Measurements from ENCODE around the gene PAM.

PAM gene

DNA sequence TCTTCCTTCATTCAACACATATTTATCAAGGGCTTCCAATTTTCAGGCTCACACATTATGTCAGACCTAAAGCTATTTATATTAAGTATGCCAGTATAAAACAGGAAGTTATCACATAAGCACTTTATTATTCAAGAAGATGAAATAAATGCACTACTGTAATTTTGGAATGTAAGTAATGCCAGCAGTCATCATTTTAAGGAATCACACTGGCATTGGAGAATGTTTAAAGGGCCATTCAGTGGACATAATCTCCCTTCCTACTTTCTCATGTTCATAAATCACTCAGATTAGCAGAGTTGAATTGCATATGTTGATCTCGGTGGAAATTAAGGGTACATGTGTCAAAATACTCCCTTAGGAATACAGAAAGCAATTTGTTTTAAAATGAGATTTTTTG, 200.4 kb downstream of the PAM start:
- Histone ChIP-seq H3K27me3 (ENCODE audit: control insufficient read depth in 1 of 2, insufficient read depth in 1 of 2, low read length in 2 of 2) (no peaks in the 10 kb centered on the region), H4K91ac (ENCODE audit: low read length) (no peak overlapping the region), H3K79me1 (replicated peaks; ENCODE audit: low read length, poor library complexity, severe bottlenecking) (no peaks in the 10 kb centered on the region), H3K9me3 (ENCODE audit: control insufficient read depth, low read length) (no peaks in the 10 kb centered on the region), H2BK12ac (ENCODE audit: low read length in 2 of 2) (no peak overlapping the region), H2BK5ac (ENCODE audit: low read depth, low read length, poor library complexity, severe bottlenecking) (no peak overlapping the region), H3K4me1 (ENCODE audit: control insufficient read depth, insufficient read depth, low read depth, low read length) (no peaks in the 10 kb centered on the region), H2BK120ac (ENCODE audit: low read depth, low read length) (no peak overlapping the region), H3K18ac (ENCODE audit: low read depth in 1 of 2, low read length in 2 of 2) (no peak overlapping the region), H3K27ac (ENCODE audit: low read length, poor library complexity, severe bottlenecking) (no peak overlapping the region), H3K4me2 (ENCODE audit: low read length, poor library complexity, severe bottlenecking) (no peak overlapping the region), H3K4me3 (ENCODE audit: insufficient read depth in 1 of 2, low read depth in 1 of 2, low read length in 2 of 2) (no peak overlapping the region), H3K23ac (ENCODE audit: low read length in 2 of 2) (no peak overlapping the region), H4K8ac (ENCODE audit: low read length) (no peak overlapping the region), H3K4ac (ENCODE audit: low read depth in 1 of 2, low read length in 2 of 2) (no peak overlapping the region), H2BK15ac (ENCODE audit: low read depth, poor library complexity, severe bottlenecking) (no peak overlapping the region), H3K36me3 (ENCODE audit: control insufficient read depth in 1 of 2, insufficient read depth in 2 of 2, low read depth in 1 of 2, low read length in 2 of 2) (peaks cover 0 to 58% of the 10 kb centered on the region in 2 experiments), H2AK5ac (ENCODE audit: low read length, severe bottlenecking) (no peak overlapping the region), H3K14ac (ENCODE audit: low read length in 2 of 2) (no peak overlapping the region), H2AFZ (ENCODE audit: low read depth, low read length) (no peak overlapping the region), H3K9ac (ENCODE audit: low read length) (no peak overlapping the region)
- no peak for DNase-seq
- 25% methylated on average over 1 of the region's 1 CpG for WGBS

DNA sequence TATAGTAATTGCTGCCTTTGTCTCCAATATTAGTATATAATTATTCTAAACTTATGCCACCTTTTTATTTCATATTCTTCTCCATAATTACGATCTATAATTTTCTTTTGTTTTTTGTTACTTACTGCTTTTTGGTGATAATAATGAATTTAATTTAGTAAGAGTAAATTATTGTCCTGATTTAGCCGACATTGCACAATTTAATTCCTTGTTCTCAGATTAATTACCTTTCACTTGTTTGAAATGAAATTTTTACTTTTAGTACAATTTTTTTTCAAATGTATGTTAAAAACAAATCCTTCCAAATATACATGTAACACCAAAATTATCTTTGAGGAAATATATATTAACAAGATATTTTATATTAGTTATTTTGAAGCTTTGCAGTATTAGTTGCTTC, 201.5 kb downstream of the PAM start:
- Histone ChIP-seq H3K79me1 (replicated peaks; ENCODE audit: low read length, poor library complexity, severe bottlenecking) (no peaks in the 10 kb centered on the region), H2BK5ac (ENCODE audit: low read depth, low read length, poor library complexity, severe bottlenecking) (no peak overlapping the region), H2BK15ac (ENCODE audit: low read depth, poor library complexity, severe bottlenecking) (no peak overlapping the region), H3K14ac (ENCODE audit: low read length in 2 of 2) (no peak overlapping the region), H3K4ac (ENCODE audit: low read depth in 1 of 2, low read length in 2 of 2) (no peak overlapping the region), H3K4me1 (ENCODE audit: control insufficient read depth, insufficient read depth, low read depth, low read length) (no peaks in the 10 kb centered on the region), H3K27me3 (ENCODE audit: control insufficient read depth in 1 of 2, insufficient read depth in 1 of 2, low read length in 2 of 2) (no peaks in the 10 kb centered on the region), H2AK5ac (ENCODE audit: low read length, severe bottlenecking) (no peak overlapping the region), H3K9ac (ENCODE audit: low read length) (no peak overlapping the region), H2BK12ac (ENCODE audit: low read length in 2 of 2) (no peak overlapping the region), H2AFZ (ENCODE audit: low read depth, low read length) (no peak overlapping the region), H2BK120ac (ENCODE audit: low read depth, low read length) (no peak overlapping the region), H3K36me3 (ENCODE audit: control insufficient read depth in 1 of 2, insufficient read depth in 2 of 2, low read depth in 1 of 2, low read length in 2 of 2) (peaks cover 0 to 58% of the 10 kb centered on the region in 2 experiments), H3K9me3 (ENCODE audit: control insufficient read depth, low read length) (no peaks in the 10 kb centered on the region), H3K27ac (ENCODE audit: low read length, poor library complexity, severe bottlenecking) (no peak overlapping the region), H3K18ac (ENCODE audit: low read depth in 1 of 2, low read length in 2 of 2) (no peak overlapping the region), H4K91ac (ENCODE audit: low read length) (no peak overlapping the region), H3K4me3 (ENCODE audit: insufficient read depth in 1 of 2, low read depth in 1 of 2, low read length in 2 of 2) (no peak overlapping the region), H3K23ac (ENCODE audit: low read length in 2 of 2) (no peak overlapping the region), H4K8ac (ENCODE audit: low read length) (no peak overlapping the region), H3K4me2 (ENCODE audit: low read length, poor library complexity, severe bottlenecking) (no peak overlapping the region)
- no CpG with 5 or more reads among the region's 2 CpGs for WGBS
- DNase-seq, result no peak

- Histone ChIP-seq H3K4ac (ENCODE audit: low read depth in 1 of 2, low read length in 2 of 2) (no peak overlapping the region), H3K36me3 (ENCODE audit: control insufficient read depth in 1 of 2, insufficient read depth in 2 of 2, low read depth in 1 of 2, low read length in 2 of 2) (peaks cover 0 to 58% of the 10 kb centered on the region in 2 experiments), H2BK15ac (ENCODE audit: low read depth, poor library complexity, severe bottlenecking) (no peak overlapping the region), H3K18ac (ENCODE audit: low read depth in 1 of 2, low read length in 2 of 2) (no peak overlapping the region), H2BK5ac (ENCODE audit: low read depth, low read length, poor library complexity, severe bottlenecking) (no peak overlapping the region), H3K9me3 (ENCODE audit: control insufficient read depth, low read length) (no peaks in the 10 kb centered on the region), H4K91ac (ENCODE audit: low read length) (no peak overlapping the region), H2BK120ac (ENCODE audit: low read depth, low read length) (no peak overlapping the region), H3K4me2 (ENCODE audit: low read length, poor library complexity, severe bottlenecking) (no peak overlapping the region), H2AFZ (ENCODE audit: low read depth, low read length) (no peak overlapping the region), H3K27ac (ENCODE audit: low read length, poor library complexity, severe bottlenecking) (no peak overlapping the region), H3K4me3 (ENCODE audit: insufficient read depth in 1 of 2, low read depth in 1 of 2, low read length in 2 of 2) (no peak overlapping the region), H2AK5ac (ENCODE audit: low read length, severe bottlenecking) (no peak overlapping the region), H3K4me1 (ENCODE audit: control insufficient read depth, insufficient read depth, low read depth, low read length) (no peaks in the 10 kb centered on the region), H3K14ac (ENCODE audit: low read length in 2 of 2) (no peak overlapping the region), H4K8ac (ENCODE audit: low read length) (no peak overlapping the region), H3K23ac (ENCODE audit: low read length in 2 of 2) (no peak overlapping the region), H3K27me3 (ENCODE audit: control insufficient read depth in 1 of 2, insufficient read depth in 1 of 2, low read length in 2 of 2) (no peaks in the 10 kb centered on the region), H2BK12ac (ENCODE audit: low read length in 2 of 2) (no peak overlapping the region), H3K9ac (ENCODE audit: low read length) (no peak overlapping the region), H3K79me1 (replicated peaks; ENCODE audit: low read length, poor library complexity, severe bottlenecking) (no peaks in the 10 kb centered on the region)
- DNase-seq, result no peak
- 96% methylated on average over 2 of the region's 3 CpGs for WGBS
Observed at GRCh38 chr5:102957141-102957540, 202.0 kb downstream of the PAM start.

- Histone ChIP-seq H3K9me3 (ENCODE audit: control insufficient read depth, low read length) (no peaks in the 10 kb centered on the region), H4K8ac (ENCODE audit: low read length) (no peak overlapping the region), H3K36me3 (ENCODE audit: control insufficient read depth in 1 of 2, insufficient read depth in 2 of 2, low read depth in 1 of 2, low read length in 2 of 2) (peaks cover 0 to 58% of the 10 kb centered on the region in 2 experiments), H2AFZ (ENCODE audit: low read depth, low read length) (no peak overlapping the region), H3K4me2 (ENCODE audit: low read length, poor library complexity, severe bottlenecking) (peak overlapping the region; percentile 39), H2BK12ac (ENCODE audit: low read length in 2 of 2) (no peak overlapping the region), H3K18ac (ENCODE audit: low read depth in 1 of 2, low read length in 2 of 2) (no peak overlapping the region), H3K23ac (ENCODE audit: low read length in 2 of 2) (no peak overlapping the region), H3K14ac (ENCODE audit: low read length in 2 of 2) (no peak overlapping the region), H3K4me3 (ENCODE audit: insufficient read depth in 1 of 2, low read depth in 1 of 2, low read length in 2 of 2) (no peak overlapping the region), H3K27me3 (ENCODE audit: control insufficient read depth in 1 of 2, insufficient read depth in 1 of 2, low read length in 2 of 2) (no peaks in the 10 kb centered on the region), H4K91ac (ENCODE audit: low read length) (no peak overlapping the region), H2BK5ac (ENCODE audit: low read depth, low read length, poor library complexity, severe bottlenecking) (no peak overlapping the region), H2BK120ac (ENCODE audit: low read depth, low read length) (no peak overlapping the region), H3K4ac (ENCODE audit: low read depth in 1 of 2, low read length in 2 of 2) (no peak overlapping the region), H3K79me1 (replicated peaks; ENCODE audit: low read length, poor library complexity, severe bottlenecking) (no peaks in the 10 kb centered on the region), H3K27ac (ENCODE audit: low read length, poor library complexity, severe bottlenecking) (peak overlapping the region; percentile 76), H2BK15ac (ENCODE audit: low read depth, poor library complexity, severe bottlenecking) (no peak overlapping the region), H3K9ac (ENCODE audit: low read length) (peak overlapping the region; percentile 94), H2AK5ac (ENCODE audit: low read length, severe bottlenecking) (no peak overlapping the region), H3K4me1 (ENCODE audit: control insufficient read depth, insufficient read depth, low read depth, low read length) (no peaks in the 10 kb centered on the region)
- WGBS, result no CpG with 5 or more reads among the region's 1 CpG
- peak; percentile 80 for DNase-seq
Observed at GRCh38 chr5:102958481-102959011, 203.4 kb downstream of the PAM start.
